Measurements from ENCODE around the gene C1orf115.
"Not testable (repeated sequence)": the region's sequence is repeated elsewhere in the genome, so short reads cannot be mapped to it uniquely, and the experiment has no call there.

Gene C1orf115

DNA sequence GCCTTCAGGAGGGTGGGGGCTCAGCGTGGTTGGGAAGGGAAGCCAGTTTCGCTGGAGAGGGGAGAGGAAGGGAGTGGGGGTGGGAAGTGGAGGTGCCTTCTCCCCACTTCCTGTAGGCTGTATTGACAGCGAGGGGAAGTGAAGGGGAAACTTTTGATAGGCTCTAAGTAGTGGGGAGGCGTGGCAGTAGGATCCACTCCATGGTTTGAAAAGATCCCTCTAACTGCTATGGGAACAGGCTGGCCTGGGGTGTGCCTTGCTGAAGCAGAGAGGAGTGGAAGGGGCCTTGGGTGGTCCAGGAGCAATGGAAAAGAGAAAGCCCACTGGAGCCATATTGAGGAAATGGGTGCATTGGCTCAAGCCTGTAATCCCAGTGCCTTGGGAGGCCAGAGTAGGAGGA is 20.2 kb downstream of the C1orf115 start:
- Histone ChIP-seq H2AFZ (ENCODE audit: low read depth, low read length, severe bottlenecking) (no peak overlapping the region), H4K20me1 (ENCODE audit: low read depth, low read length) (no peaks in the 10 kb centered on the region), H3K4me3 (ENCODE audit: insufficient read depth, low read length, poor library complexity, severe bottlenecking) (no peak overlapping the region), H3F3A (ENCODE audit: insufficient read depth) (no peaks in the 10 kb centered on the region), H3K79me2 (ENCODE audit: insufficient read depth, low read length) (no peaks in the 10 kb centered on the region), H3K36me3 (ENCODE audit: low read length) (no peaks in the 10 kb centered on the region), H3K4me2 (ENCODE audit: low read depth, low read length, poor library complexity, severe bottlenecking) (no peak overlapping the region), H3K27ac (ENCODE audit: low read depth, low read length) (no peak overlapping the region), H3K9me3 (ENCODE audit: insufficient read depth, low read length) (no peaks in the 10 kb centered on the region), H3K9me2 (replicated peaks; ENCODE audit: insufficient read depth, low read length) (no peaks in the 10 kb centered on the region), H3K9ac (ENCODE audit: low read length) (no peak overlapping the region), H3K27me3 (ENCODE audit: low read length) (no peaks in the 10 kb centered on the region)
- TF ChIP-seq EZH2phosphoT487 (conservative IDR thresholded peaks at IDR 0.05; ENCODE audit: low read length): no peak
- TF ChIP-seq, protein P1, sequence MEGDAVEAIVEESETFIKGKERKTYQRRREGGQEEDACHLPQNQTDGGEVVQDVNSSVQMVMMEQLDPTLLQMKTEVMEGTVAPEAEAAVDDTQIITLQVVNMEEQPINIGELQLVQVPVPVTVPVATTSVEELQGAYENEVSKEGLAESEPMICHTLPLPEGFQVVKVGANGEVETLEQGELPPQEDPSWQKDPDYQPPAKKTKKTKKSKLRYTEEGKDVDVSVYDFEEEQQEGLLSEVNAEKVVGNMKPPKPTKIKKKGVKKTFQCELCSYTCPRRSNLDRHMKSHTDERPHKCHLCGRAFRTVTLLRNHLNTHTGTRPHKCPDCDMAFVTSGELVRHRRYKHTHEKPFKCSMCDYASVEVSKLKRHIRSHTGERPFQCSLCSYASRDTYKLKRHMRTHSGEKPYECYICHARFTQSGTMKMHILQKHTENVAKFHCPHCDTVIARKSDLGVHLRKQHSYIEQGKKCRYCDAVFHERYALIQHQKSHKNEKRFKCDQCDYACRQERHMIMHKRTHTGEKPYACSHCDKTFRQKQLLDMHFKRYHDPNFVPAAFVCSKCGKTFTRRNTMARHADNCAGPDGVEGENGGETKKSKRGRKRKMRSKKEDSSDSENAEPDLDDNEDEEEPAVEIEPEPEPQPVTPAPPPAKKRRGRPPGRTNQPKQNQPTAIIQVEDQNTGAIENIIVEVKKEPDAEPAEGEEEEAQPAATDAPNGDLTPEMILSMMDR (IDR thresholded peaks at IDR 0.05; ENCODE audit: insufficient read depth, low read length, poor library complexity, severe bottlenecking): no peak

DNA sequence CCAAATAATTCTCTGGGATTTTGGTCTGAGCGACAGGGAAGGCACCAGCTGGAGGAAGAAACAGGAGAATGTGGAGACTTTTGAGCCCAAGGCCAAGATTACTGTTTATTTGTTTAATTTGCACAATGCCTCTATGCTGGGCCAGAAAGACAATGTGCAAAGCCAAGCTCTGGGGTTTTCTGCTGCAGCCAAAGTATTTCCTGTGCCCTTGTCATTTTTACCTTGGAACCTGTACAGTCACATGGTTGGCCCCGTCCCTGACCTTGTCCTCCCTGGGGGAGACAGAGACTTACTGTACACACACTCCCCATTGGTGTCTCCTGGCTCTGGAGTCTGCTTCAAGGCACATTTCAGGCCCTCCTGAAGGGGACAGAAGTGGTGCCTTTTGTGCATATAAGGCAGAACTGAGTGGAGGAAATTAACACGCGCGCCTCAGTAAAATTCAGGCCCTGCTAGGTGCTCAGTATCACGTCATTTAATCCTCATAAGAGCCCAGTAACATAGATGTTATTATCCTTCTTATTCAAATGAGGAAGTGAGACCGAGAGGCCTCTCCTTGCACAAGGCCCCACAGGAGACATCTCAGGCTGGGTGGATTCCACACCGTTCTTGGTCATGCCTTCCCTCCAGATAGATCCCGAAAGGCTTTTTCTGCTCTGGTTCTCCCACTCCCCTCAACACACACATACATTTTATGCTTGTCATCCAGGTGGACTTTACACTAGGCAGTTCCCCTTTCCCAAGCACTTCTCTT is 21.1 kb downstream of the C1orf115 start:
- Histone ChIP-seq H3K27ac (ENCODE audit: low read depth, low read length) (no peak overlapping the region), H3K36me3 (ENCODE audit: low read length) (no peaks in the 10 kb centered on the region), H3F3A (ENCODE audit: insufficient read depth) (no peaks in the 10 kb centered on the region), H2AFZ (ENCODE audit: low read depth, low read length, severe bottlenecking) (no peak overlapping the region), H3K9me2 (replicated peaks; ENCODE audit: insufficient read depth, low read length) (no peaks in the 10 kb centered on the region), H3K4me2 (ENCODE audit: low read depth, low read length, poor library complexity, severe bottlenecking) (no peak overlapping the region), H4K20me1 (ENCODE audit: low read depth, low read length) (no peaks in the 10 kb centered on the region), H3K4me3 (ENCODE audit: insufficient read depth, low read length, poor library complexity, severe bottlenecking) (no peak overlapping the region), H3K9me3 (ENCODE audit: insufficient read depth, low read length) (0 out of 2 replicates have a peak, but pooled peaks cover 3% of the 10 kb centered on the region), H3K27me3 (ENCODE audit: low read length) (no peaks in the 10 kb centered on the region), H3K79me2 (ENCODE audit: insufficient read depth, low read length) (no peaks in the 10 kb centered on the region), H3K9ac (ENCODE audit: low read length) (no peak overlapping the region)
- TF ChIP-seq, protein P1 (IDR thresholded peaks at IDR 0.05; ENCODE audit: insufficient read depth, low read length, poor library complexity, severe bottlenecking): no peak
- no peak for TF ChIP-seq EZH2phosphoT487 (conservative IDR thresholded peaks at IDR 0.05; ENCODE audit: low read length)

DNA sequence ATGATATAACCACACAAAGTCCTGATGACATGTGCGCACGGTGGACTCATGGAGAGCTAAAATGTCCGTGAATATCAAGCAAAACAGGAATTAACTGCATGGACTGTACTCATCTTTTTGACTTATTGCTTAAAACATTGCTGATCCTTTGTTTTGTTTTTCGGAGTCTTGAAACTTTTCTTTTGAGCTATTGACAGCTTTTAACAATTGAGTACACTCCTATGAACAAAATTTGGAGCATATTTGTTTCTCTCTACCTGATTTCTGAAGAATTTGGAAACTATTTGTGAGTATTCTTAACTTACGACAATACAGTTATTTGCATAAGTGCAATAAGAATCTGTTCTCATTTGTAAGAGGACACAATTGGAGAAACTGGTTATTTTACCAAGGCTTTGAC is 25.8 kb downstream of the C1orf115 start:
- not testable (repeated sequence) for H3F3A ChIP-seq (ENCODE audit: insufficient read depth); H3K4me2 ChIP-seq (ENCODE audit: low read depth, low read length, poor library complexity, severe bottlenecking); H3K27ac ChIP-seq (ENCODE audit: low read depth, low read length); H3K27me3 ChIP-seq (ENCODE audit: low read length); H3K36me3 ChIP-seq (ENCODE audit: low read length); H3K4me3 ChIP-seq (ENCODE audit: insufficient read depth, low read length, poor library complexity, severe bottlenecking); H2AFZ ChIP-seq (ENCODE audit: low read depth, low read length, severe bottlenecking); H3K9me3 ChIP-seq (ENCODE audit: insufficient read depth, low read length); H3K9ac ChIP-seq (ENCODE audit: low read length); H4K20me1 ChIP-seq (ENCODE audit: low read depth, low read length); H3K79me2 ChIP-seq (ENCODE audit: insufficient read depth, low read length); H3K9me2 ChIP-seq (replicated peaks; ENCODE audit: insufficient read depth, low read length)

DNA sequence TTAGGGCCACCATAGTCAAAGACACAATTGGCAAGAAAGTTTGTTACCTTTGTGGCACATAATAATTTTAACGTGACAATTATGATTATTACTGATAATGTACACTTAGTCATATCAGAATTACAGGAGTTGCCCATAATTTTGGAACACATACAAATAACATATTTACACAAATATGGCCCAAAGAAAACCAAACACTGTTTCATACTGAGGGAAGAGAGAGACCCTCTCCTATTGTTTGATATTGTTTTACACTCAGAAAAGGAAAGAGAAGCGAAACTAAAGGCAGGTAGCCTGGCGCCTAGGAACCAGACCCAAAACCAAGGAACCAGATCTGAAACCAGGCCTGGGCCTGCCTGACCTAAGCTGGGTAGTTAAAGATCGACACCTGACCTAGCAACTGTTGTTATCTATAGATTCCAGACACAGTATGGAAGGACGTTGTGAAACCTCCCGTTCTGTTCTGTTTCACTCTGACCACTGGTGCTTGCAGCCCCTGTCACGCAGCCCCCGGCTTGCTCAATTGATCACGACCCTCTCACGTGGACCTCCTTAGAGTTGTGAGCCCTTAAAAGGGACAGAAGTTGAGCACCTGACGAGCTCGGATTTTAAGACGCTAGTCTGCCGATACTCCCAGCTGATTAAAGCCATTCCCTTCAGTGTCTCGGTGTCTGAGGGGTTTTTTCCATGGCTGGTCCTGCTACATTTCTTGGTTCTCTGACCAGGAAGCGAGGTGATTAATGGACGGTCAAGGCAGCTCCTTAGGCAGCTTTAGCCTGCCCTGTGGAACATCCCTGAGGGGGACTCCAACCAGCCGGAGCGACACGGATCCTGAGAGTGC is 27.9 kb downstream of the C1orf115 start:
- H3F3A ChIP-seq (ENCODE audit: insufficient read depth): no peaks in the 10 kb centered on the region
- H4K20me1 ChIP-seq (ENCODE audit: low read depth, low read length): no peaks in the 10 kb centered on the region
- no peak overlapping the region for H2AFZ ChIP-seq (ENCODE audit: low read depth, low read length, severe bottlenecking)
- H3K36me3 ChIP-seq (ENCODE audit: low read length): no peaks in the 10 kb centered on the region
- H3K4me3 ChIP-seq (ENCODE audit: insufficient read depth, low read length, poor library complexity, severe bottlenecking): no peak overlapping the region
- TF ChIP-seq, protein P1 (IDR thresholded peaks at IDR 0.05; ENCODE audit: insufficient read depth, low read length, poor library complexity, severe bottlenecking): no peak
- TF ChIP-seq EZH2phosphoT487 (conservative IDR thresholded peaks at IDR 0.05; ENCODE audit: low read length): no peak
- no peaks in the 10 kb centered on the region for H3K9me2 ChIP-seq (replicated peaks; ENCODE audit: insufficient read depth, low read length)
- 0 out of 2 replicates have a peak, but pooled peaks cover 3% of the 10 kb centered on the region for H3K9me3 ChIP-seq (ENCODE audit: insufficient read depth, low read length)
- H3K27ac ChIP-seq (ENCODE audit: low read depth, low read length): no peak overlapping the region
- H3K79me2 ChIP-seq (ENCODE audit: insufficient read depth, low read length): no peaks in the 10 kb centered on the region
- no peak overlapping the region for H3K4me2 ChIP-seq (ENCODE audit: low read depth, low read length, poor library complexity, severe bottlenecking)
- no peak overlapping the region for H3K9ac ChIP-seq (ENCODE audit: low read length)
- no peaks in the 10 kb centered on the region for H3K27me3 ChIP-seq (ENCODE audit: low read length)

DNA sequence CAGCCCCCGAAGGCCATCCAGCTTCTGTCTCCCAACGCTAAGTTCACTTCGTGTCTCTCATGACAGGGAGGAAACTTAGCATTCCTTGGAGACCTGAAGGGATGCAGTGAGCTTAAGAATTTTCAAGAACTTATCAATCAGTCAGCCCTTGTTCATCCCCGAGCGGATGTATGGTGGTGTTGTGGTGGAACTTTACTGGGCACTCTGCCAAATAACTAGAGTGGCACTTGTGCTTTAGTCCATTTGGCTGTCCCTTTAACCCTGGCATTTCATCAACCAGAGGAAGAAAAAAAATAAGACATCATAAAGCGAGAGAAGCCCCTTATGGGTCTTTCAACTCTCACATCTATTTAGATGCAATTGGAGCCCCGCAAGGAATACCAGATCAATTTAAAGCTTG is 31.1 kb downstream of the C1orf115 start:
- not testable (repeated sequence) for H3K9ac ChIP-seq (ENCODE audit: low read length); H3K36me3 ChIP-seq (ENCODE audit: low read length); H3K4me2 ChIP-seq (ENCODE audit: low read depth, low read length, poor library complexity, severe bottlenecking); H3K9me3 ChIP-seq (ENCODE audit: insufficient read depth, low read length); H3K4me3 ChIP-seq (ENCODE audit: insufficient read depth, low read length, poor library complexity, severe bottlenecking); H3K9me2 ChIP-seq (replicated peaks; ENCODE audit: insufficient read depth, low read length); H3K27me3 ChIP-seq (ENCODE audit: low read length); H4K20me1 ChIP-seq (ENCODE audit: low read depth, low read length); H3F3A ChIP-seq (ENCODE audit: insufficient read depth); H3K27ac ChIP-seq (ENCODE audit: low read depth, low read length); H2AFZ ChIP-seq (ENCODE audit: low read depth, low read length, severe bottlenecking); H3K79me2 ChIP-seq (ENCODE audit: insufficient read depth, low read length)
